NCI-H146 treated with DMSO at 0.1 percent for 48 hours (cell line): ENCODE data around the gene MAGEH1.
"Not testable (repeated sequence)": the region's sequence is repeated elsewhere in the genome, so short reads cannot be mapped to it uniquely, and the experiment has no call there.

Experiments used
- DNase-seq: peaks from one replicate; lab custom pipeline; 2025; ENCODE audit not compliant: unreplicated experiment; lab: John Stamatoyannopoulos, UW

The MAGEH1 gene, protein sequence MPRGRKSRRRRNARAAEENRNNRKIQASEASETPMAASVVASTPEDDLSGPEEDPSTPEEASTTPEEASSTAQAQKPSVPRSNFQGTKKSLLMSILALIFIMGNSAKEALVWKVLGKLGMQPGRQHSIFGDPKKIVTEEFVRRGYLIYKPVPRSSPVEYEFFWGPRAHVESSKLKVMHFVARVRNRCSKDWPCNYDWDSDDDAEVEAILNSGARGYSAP

DNA sequence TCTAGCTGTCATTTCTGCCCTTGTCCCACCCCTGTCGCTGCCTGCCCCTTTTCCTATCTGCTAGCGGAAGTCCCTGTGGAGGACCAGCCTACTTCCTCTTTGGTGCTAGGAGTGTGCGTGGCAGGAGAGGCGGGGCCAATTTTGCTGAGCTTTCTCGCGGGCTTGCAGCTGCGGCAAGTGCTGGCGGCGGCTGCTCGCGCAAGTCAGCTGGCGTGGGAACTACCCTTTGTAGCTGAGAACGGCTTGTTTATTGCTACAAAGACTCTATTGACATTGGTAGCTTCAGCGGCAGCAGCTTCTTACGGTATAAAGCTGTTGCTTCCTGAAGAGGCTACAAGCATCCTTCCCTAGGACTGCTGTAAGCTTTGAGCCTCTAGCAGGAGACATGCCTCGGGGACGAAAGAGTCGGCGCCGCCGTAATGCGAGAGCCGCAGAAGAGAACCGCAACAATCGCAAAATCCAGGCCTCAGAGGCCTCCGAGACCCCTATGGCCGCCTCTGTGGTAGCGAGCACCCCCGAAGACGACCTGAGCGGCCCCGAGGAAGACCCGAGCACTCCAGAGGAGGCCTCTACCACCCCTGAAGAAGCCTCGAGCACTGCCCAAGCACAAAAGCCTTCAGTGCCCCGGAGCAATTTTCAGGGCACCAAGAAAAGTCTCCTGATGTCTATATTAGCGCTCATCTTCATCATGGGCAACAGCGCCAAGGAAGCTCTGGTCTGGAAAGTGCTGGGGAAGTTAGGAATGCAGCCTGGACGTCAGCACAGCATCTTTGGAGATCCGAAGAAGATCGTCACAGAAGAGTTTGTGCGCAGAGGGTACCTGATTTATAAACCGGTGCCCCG lies at the start of gene MAGEH1:
Gene MAGEH1, plus strand, starts transcription at position 138 of the 843 bp plus-strand sequence. Its CDS starts 248 bp downstream, at position 386.
- no peak for DNase-seq

DNA sequence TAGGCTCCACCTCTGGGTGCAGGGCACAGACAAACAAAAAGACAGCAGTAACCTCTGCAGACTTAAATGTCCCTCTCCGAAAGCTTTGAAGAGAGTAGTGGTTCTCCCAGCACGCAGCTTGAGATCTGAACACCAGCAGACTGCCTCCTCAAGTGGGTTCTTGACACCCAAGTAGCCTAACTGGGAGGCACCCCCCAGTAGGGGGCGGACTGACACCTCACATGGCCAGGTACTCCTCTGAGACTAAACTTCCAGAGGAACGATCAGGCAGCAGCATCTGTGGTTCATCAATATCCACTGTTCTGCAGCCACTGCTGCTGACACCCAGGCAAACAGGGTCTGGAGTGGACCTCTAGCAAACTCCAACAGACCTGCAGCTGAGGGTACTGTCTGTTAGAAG lies 24.8 kb upstream of the MAGEH1 start:
- not testable (repeated sequence) for DNase-seq

DNA sequence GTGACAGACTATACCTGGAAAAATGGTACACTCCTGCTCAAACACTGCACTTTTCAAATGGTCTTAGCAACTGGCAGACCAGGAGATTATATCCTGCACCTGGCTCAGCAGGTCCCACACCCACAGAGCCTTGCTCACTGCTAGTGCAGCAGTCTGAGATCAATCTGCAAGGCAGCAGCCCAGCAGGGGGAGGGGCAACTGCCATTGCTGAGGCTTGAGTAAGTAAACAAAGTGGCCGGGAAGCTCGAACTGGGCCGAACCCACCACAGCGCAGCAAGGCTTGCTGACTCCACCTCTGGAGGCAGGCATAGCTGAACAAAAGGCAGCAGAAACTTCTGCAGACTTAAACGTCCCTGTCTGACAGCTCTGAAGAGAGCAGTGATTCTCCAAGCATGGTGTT lies 8.5 kb upstream of the MAGEH1 start:
- DNase-seq, result not testable (repeated sequence)

DNA sequence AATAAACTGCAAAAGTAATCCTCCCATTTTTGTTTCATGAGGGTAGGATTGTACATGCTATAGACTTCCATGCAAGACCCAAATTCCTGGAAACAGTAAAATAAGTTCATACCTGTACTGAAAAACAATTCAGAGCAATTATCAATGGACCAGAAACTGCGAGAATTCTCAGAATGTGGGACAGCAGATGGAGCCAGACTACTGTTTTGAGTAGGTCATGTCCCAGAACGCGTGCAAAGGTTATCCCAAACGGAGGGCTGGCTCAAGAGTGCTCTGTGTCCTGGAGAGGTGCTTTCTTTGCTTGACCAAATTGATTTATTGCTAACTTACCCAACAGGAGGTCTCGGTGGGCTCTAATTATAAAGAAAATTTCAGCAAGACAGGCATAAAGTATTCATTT lies 1.7 kb upstream of the MAGEH1 start:
- DNase-seq, result no peak

DNA sequence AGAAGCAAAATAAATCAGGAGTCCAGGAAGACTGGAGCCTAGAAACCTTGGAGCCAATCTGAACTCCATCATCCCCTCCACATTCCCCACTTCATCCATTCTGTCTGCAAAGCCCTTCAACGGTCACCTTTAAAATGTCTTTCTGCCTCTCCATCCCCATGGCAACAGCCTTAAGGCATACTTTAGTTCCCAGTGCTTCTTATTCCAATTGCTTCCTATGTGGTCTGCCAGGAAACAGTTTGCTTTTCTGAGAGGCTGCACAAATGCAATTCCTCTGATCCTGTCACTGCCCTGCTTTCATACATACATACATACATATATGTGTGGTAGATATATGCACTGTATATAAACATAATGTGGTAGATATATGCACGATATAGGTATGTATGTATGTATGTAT lies 786 bp upstream of the MAGEH1 start:
- DNase-seq, result no peak

DNA sequence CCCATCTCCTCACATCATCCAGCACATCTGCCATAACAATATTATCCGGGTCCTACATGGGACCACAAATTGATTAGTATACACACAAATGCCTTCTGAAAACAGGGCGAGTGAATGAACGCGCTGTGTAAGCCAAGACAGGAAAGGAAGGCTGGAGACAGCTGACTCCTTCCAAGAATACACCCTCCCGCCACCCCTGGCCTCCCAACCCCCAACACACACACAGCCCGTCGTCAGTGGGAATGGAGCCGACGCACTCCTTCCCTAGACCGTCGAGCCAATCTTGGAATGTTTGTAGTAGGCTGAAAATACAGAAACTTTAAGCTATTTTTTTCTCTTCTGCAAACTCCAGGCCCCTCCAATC lies 319 bp upstream of the MAGEH1 start:
- no peak for DNase-seq

DNA sequence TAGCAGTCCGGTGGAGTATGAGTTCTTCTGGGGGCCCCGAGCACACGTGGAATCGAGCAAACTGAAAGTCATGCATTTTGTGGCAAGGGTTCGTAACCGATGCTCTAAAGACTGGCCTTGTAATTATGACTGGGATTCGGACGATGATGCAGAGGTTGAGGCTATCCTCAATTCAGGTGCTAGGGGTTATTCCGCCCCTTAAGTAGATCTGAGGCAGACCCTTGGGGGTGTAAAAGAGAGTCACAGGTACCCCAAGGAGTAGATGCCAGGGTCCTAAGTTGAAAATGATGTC lies 852 bp downstream of the MAGEH1 start:
- no peak for DNase-seq

DNA sequence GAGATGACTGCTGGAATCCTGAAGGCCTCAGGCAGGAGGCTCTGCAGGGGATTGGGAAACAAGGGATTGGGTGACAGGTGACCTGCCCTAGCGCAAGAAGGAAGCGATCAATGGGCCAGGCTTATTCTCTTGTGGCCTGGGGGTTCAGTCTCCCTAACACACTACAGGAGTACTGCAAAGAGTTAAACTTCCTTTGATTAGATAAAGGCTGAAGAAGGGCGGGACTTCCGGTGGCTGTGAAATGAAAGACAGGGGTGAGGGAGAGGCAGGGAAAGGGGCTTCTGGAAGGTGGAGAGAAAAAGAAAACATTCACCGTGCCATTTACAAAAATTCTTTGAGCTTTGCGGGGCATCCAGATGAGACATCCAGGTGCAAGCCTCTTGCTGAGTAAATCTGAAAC lies 3.8 kb downstream of the MAGEH1 start:
- not testable (repeated sequence) for DNase-seq

DNA sequence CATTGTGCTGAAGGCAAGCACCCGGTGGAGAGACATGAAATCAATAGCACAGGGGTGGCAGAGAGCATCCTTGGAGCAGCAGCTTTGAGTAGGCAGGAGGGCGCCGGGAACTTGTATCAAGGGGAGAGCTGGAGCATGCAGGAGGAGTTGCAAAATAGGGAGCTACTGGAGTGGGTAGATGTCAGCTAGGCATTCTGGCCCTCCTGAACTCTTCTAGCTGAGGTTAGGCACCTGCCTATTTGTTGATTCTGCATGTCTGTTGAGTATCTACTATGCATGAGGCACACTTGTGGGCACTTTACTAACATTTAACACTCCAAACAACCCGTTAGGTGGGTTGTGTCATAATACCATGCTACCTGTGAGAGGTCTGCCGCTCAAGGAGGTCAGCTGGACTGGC lies 7.5 kb downstream of the MAGEH1 start:
- not testable (repeated sequence) for DNase-seq

DNA sequence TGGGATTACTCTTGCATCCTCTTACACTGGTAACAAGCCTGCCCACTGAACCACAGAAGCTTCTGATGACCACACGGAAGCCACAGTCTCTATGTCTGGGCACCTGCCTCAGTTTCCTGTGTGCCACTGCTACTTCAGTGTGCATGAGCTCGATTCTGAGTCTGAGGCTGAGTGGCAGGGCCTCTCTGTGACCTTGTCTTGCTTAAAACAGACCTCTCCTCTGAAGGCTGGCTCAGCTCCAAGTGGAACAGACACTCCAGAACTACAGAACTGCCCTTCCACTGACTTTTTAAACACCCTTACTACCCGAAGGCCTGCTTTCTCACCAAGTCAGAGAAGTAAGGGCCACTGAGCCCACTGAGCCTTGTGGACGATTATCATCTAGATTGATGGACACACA lies 8.0 kb downstream of the MAGEH1 start:
- not testable (repeated sequence) for DNase-seq

DNA sequence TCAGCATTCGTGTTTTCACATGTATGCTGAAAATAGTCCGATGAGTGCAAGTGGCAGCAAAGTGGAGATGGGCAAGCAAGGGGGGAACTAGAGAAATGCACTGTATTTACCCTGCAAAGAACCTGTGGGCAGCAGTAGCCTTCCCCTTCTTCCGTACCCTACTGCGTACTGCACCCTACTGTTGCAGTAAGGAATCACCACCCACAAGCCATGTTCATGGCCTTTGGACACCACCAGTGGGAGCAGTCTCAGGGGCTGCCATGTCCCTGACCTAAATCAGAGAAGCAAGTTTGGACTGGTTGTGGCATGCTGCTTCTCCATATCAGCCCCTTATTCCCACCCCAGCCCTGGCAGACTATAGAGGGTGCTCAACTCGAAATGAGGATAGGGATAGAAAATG lies 12.1 kb downstream of the MAGEH1 start:
- not testable (repeated sequence) for DNase-seq

DNA sequence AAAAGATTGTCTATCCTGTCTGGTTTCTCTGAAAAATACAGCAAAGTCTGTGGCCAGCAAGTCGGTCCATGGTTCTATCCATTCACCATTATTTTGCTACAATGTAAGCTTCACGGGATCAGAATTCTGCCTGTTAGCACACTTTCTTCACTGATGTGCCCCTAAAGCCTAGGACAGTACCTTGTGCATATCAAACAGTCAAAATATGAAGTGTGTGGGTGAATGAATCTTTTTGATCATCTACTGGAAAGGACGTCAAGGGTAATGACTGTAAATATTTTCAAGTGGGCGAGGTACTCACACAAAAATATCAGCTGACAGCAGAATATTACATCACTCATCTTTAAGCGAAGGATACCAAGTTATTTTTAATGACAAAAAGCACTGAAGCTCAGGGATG lies 13.2 kb downstream of the MAGEH1 start:
- DNase-seq, result not testable (repeated sequence)

DNA sequence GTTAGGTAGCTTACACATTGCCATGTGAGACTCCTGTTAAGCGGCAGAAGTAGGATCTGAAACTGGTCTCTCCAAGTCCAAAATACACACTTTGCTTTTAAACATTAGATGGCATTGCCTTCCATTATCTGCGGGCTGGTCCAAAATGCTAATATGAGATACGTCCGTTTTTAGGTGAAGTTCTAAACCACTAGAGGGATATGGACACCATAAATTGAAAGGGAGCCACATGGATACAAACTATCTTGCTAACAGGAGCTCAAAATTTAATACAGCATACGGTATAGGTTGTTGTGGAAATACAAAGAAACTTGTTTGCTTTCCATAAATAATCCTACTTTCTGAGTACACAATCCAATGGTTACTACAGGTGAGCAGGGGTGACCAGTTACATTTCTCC lies 13.9 kb downstream of the MAGEH1 start:
- not testable (repeated sequence) for DNase-seq

DNA sequence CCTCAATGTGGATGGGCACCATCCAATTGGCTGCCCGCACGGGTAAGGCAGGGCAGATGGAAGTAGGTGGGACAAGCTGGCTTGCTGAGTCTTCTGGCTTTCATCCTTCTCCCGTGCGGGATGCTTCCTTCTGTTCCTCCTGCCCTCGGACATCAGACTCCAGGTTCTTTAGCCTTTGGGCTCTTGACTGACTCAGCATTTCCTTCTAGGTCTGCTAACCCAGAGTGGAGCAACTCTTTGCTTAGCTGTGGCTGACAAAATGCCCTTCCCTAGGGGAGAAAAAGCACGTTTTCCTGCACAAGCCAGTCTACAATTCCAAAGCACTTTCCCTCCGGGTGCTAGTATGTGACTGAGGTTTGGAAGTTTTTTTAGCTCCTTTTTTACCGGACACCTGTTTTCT lies 28.0 kb downstream of the MAGEH1 start:
- not testable (repeated sequence) for DNase-seq

DNA sequence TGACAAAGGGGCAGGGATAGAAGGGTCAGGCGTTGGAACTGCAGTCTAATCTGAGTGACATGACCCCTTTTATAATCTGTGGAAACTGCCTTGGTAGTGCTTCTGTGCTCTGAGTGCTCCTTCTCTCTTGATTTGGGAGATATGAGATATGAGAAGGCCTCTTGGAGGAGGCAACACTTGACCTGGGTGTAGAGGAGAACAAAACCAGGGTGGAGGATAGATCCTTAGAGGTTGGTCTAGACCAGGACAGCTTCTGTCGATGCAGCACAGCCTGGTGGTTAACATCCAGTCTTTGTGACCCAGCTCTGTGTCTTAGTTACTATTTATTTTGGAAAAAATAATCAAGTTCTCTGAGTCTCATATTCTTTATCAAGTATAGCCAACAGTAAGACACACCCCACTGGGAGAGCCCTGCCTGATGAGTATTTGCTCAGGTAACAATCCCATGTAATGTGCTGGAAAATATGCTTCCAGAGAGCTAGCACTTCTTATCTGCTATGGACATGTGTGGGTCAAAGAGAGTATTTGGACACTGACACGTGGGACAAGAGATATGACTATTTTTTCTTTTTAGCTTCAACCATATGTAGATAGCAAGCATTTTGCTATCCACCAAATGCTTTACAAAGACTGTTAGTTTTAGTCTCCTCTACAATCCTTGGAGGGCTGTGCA lies 28.6 kb downstream of the MAGEH1 start:
- DNase-seq, result no peak

DNA sequence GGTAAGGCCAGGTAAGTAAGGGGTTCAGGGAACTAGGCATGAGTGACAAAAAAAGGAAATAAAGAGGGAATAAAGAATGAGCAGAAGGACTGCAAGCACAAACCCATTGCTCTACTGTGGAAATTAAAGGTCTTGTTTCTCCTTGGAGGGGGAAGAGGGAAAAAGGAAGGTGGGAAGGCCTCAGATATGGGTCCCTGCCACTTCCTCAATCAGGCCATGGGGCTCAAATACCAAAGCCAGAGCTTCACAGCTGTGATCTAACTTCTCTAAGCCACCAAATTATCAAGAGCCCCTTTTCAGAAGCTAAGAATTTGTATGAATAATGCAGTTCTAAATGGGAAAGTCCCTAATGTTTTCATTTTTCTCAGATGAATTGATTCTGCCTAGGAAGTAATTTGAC lies 33.0 kb downstream of the MAGEH1 start:
- no peak for DNase-seq

DNA sequence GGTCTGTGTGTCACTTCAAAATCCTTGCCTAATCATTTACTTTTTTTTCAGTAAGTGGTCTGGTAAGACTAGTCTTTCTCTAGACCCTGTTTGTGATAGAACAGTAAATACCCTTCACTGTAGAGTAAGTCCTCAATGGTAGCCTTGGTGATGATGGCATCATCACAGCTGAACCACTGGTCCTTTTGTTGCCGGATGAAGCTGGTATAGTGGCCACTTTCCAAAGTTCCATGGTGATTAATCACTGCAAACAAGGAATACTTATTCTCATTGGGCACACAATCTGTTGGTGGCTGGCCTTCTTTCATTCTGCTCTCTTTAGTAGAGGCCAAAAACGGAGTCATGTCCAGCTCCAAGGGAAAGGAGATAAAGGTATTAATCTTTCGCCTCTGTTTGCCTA lies 34.8 kb downstream of the MAGEH1 start:
- DNase-seq, result no peak

DNA sequence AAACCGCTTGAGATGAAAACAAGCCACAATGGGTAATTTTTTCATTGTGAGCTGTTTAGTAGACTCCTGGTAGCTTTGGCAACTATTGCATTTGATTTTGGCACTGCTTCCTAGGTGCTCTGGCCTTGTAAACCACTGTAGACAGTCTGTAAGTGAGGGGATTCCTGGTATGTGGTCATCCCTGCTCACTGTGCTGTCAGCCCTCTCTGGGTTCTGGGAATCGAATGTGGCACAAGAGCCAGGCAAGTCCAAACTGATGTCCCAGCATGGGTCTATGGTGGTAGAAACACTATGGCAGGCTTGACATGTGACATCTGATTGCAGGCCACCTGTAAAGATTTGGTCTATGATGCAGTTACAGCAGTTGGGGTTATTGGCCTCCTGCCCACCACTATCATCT lies 35.2 kb downstream of the MAGEH1 start:
- no peak for DNase-seq

DNA sequence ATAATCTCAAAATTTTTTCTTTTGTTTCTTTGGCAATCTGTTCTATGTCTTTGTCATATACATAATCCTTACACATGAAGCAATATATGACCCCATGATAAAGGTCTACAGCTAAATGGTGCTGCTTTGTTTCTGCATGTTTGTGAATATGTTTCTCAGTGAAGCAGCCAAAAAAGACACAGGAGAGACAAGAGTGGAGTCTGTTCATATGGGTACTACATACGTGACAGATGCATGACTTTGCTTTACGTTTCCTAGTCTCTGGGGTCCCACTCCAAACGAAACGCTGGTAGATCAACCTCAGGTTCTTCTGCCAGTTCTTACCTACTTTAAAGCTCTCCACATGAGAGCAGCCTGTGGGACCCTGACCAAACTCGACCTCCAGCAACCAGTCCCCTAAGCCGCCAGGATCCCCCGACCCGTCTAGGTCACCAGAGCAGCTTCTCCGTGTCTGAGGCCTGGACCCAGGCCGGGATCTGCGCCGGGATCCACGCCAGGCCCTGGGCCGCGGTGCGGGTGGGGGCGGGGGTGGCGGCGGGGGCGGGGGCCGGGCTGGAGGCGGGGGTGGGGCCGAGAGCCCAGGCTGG lies 36.2 kb downstream of the MAGEH1 start:
- DNase-seq, result no peak

DNA sequence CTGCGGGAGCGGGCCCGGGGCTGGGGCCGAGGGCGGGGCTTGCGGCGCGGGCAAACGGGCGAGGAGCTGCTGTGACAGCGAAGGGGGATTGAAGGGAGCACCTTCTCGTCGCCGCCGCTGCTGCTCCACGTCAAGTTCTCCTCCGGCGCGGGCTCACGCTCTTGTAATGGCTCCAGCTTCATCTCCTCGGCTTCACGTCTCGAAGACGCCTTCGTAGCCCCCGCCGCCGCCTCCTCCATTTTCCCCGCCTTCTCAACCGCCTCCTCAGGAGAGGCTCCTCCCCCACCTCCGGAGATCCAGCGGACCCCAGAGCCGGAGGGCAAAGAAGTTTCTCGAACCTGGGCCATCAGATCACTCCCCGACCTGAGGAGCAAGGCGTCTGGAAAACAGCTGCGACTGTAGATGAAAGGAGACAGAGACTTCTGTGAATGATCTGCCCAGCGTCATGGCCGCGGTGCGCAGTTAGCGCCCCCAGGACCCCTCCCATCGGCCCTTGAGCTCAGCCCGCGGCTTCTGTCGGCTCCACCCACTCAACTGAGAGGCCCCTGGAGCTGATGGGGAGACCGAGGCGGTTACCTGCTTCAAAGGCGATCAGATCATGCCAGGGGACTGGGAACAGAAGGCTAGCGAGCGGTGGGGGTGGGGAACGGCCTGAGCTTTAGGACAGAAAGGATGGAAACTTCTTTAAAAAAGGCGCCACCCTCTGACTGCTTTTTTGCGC lies 36.8 kb downstream of the MAGEH1 start:
- DNase-seq, result no peak

DNA sequence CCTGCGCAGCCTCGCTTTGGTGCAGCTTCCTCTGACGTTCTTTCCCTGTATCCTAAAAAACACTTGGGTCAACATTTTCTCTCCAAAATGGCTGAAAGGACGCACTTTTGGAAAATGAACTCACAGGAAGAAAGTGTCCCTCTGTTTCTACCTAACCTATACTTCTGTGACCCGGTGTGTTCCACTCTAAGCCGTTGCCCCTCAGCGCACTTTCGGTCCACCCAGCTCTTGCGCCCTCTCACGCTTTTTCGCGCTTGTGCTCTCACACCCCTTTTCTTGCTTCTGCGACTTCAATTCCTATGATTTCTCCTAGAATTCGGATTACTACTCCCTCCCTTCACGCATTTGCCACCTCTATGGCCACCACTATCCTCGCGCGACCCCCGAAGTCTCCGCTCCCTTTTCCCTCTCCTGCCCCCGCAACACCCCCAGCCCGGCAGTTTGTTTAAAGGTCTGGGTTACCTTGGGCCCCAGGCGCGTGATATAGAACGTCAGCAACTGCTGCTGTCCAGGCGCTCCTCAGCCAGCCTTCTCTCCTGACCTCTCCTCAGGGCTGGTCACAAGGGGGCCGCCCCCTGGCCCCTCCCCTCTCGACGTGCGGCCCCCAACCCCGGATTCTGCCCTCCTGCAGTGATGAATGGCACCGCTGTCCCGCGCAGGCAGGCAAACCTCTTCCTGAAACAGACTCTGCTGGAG lies 37.5 kb downstream of the MAGEH1 start, which contains the start of gene USP51:
Gene USP51, minus strand, starts transcription at position 535 of the 696 bp plus-strand sequence. CDS start 909 bp downstream, outside the sequence.
- no peak for DNase-seq
